Measurements from ENCODE around the gene BLVRB. TPM values are rescaled to one million over a fixed set of nuclear protein-coding genes. Genes with fewer than 3 reads are reported as not detected.
A peak's percentile ranks its signal among the peaks of the same experiment; 100 is the strongest.

Gene BLVRB
- total and polyA plus RNA-seq, 9 of the 15 experiments (the other 6 are each of a cell fraction or from before 2014, with no cell fraction given): 81.1 to 749 (median 331) TPM

DNA sequence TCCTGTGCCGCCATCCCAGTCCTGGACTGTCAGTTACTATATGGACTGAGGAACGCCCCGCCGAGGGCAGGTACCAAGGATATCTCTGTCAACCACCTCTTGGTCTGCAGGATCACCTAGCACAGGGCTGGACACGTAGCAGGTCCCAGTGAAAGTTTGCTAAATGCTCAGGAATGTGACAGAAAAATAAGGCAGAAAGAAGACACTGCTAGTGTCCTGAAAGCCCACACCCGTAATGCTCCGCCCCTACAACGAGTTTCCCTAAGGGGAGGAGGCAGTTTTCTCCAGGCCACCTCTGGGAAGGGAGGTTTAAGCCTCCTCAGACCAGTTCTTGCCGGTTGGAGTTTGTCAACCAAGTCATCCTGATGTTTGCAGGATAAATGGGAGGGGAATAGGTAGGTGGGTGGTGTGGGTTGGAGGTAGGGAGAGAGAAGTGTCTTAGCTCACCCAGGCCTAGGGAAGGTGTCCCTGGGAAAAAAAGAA, 19.7 kb downstream of the BLVRB start (continued):
- TF ChIP-seq, protein P1, sequence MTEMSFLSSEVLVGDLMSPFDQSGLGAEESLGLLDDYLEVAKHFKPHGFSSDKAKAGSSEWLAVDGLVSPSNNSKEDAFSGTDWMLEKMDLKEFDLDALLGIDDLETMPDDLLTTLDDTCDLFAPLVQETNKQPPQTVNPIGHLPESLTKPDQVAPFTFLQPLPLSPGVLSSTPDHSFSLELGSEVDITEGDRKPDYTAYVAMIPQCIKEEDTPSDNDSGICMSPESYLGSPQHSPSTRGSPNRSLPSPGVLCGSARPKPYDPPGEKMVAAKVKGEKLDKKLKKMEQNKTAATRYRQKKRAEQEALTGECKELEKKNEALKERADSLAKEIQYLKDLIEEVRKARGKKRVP (CRISPR knock-in tag; IDR thresholded peaks at IDR 0.05): no peak
- TF ChIP-seq CCNT2 (IDR thresholded peaks at IDR 0.05; ENCODE audit: borderline replicate concordance, extremely low read depth, insufficient read length, low read depth, low read length) (no peak), KLF1 (tag; IDR thresholded peaks at IDR 0.05) (no peak), GATAD2A (IDR thresholded peaks at IDR 0.05) (peak; percentile 96), ZFP30 (CRISPR knock-in tag; IDR thresholded peaks at IDR 0.05; ENCODE audit: borderline replicate concordance) (no peak), BRCA1 (IDR thresholded peaks at IDR 0.05) (no peak), BRCA1 (CRISPR knock-in tag; IDR thresholded peaks at IDR 0.05) (no peak), ZNF696 (CRISPR knock-in tag; conservative IDR thresholded peaks at IDR 0.05) (no peak), TRIM24 (IDR thresholded peaks at IDR 0.05) (peak; percentile 27 to 89), MTA1 (IDR thresholded peaks at IDR 0.05; ENCODE audit: borderline replicate concordance) (peak; percentile 12; the same call in 1 of the 2 replicates), PHF21A (IDR thresholded peaks at IDR 0.05; ENCODE audit: borderline replicate concordance, low read depth) (no peak), ZNF224 (CRISPR knock-in tag; IDR thresholded peaks at IDR 0.05) (no peak), ZNF778 (CRISPR knock-in tag; IDR thresholded peaks at IDR 0.05) (no peak), ZNF239 (CRISPR knock-in tag; IDR thresholded peaks at IDR 0.05) (no peak), ZFPM2 (CRISPR knock-in tag; IDR thresholded peaks at IDR 0.05) (no peak), ESRRA (IDR thresholded peaks at IDR 0.05; ENCODE audit: borderline replicate concordance, low read depth) (no peak), EP400 (IDR thresholded peaks at IDR 0.05) (peak; percentile 81), NCOA6 (IDR thresholded peaks at IDR 0.05) (no peak), ARID3B (CRISPR knock-in tag; IDR thresholded peaks at IDR 0.05; ENCODE audit: borderline replicate concordance) (no peak), ZNF764 (CRISPR knock-in tag; IDR thresholded peaks at IDR 0.05; ENCODE audit: low read depth) (no peak), PHB (CRISPR knock-in tag; IDR thresholded peaks at IDR 0.05) (no peak)
- TF ChIP-seq, protein P2, sequence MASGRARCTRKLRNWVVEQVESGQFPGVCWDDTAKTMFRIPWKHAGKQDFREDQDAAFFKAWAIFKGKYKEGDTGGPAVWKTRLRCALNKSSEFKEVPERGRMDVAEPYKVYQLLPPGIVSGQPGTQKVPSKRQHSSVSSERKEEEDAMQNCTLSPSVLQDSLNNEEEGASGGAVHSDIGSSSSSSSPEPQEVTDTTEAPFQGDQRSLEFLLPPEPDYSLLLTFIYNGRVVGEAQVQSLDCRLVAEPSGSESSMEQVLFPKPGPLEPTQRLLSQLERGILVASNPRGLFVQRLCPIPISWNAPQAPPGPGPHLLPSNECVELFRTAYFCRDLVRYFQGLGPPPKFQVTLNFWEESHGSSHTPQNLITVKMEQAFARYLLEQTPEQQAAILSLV (tag; IDR thresholded peaks at IDR 0.05): no peak
- TF ChIP-seq, protein P3, sequence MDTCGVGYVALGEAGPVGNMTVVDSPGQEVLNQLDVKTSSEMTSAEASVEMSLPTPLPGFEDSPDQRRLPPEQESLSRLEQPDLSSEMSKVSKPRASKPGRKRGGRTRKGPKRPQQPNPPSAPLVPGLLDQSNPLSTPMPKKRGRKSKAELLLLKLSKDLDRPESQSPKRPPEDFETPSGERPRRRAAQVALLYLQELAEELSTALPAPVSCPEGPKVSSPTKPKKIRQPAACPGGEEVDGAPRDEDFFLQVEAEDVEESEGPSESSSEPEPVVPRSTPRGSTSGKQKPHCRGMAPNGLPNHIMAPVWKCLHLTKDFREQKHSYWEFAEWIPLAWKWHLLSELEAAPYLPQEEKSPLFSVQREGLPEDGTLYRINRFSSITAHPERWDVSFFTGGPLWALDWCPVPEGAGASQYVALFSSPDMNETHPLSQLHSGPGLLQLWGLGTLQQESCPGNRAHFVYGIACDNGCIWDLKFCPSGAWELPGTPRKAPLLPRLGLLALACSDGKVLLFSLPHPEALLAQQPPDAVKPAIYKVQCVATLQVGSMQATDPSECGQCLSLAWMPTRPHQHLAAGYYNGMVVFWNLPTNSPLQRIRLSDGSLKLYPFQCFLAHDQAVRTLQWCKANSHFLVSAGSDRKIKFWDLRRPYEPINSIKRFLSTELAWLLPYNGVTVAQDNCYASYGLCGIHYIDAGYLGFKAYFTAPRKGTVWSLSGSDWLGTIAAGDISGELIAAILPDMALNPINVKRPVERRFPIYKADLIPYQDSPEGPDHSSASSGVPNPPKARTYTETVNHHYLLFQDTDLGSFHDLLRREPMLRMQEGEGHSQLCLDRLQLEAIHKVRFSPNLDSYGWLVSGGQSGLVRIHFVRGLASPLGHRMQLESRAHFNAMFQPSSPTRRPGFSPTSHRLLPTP (IDR thresholded peaks at IDR 0.05; ENCODE audit: borderline replicate concordance, extremely low read depth, insufficient read length): no peak

Data from K562 (cell line).